ENCODE results near the gene GPSM1.

GRCh38 chr9:136377341-136378169 is 50.2 kb downstream of the GPSM1 start:
- no peak for TF ChIP-seq CTCF (IDR thresholded peaks at IDR 0.05)
- no peak for TF ChIP-seq POLR2A (IDR thresholded peaks at IDR 0.05)
